Loucy (cell line): ENCODE data around the gene FHIT.

ENCODE experiments used
- H2AFZ ChIP-seq: fragments of 200-600 bp; sonication (generic); 2 replicates; pipeline ENCODE4 v1.6.0; 2016; ENCODE audit warnings: antibody characterized with exemption, mild to moderate bottlenecking, low read length, moderate library complexity
- H3F3A ChIP-seq: fragments of 200-600 bp; 2 replicates; pipeline ENCODE4 v1.6.0; 2016; ENCODE audit warnings: antibody characterized with exemption, low read depth, mild to moderate bottlenecking
- H3K27me3 ChIP-seq: fragments of 200-600 bp; sonication (generic); 2 replicates; pipeline ENCODE4 v1.6.1; 2014; ENCODE audit warnings: low read length, mild to moderate bottlenecking; ENCODE audit not compliant: insufficient read depth, poor library complexity, severe bottlenecking
- H3K36me3 ChIP-seq: fragments of 200-600 bp; sonication (generic); 2 replicates; pipeline ENCODE4 v1.6.1; 2016; ENCODE audit warnings: low read length; ENCODE audit not compliant: insufficient read depth
- H3K4me1 ChIP-seq: fragments of 200-600 bp; sonication (generic); 2 replicates; pipeline ENCODE4 v1.5.1; 2014; ENCODE audit warnings: low read length, mild to moderate bottlenecking; ENCODE audit not compliant: insufficient read depth, poor library complexity, severe bottlenecking
- H3K4me2 ChIP-seq: fragments of 200-600 bp; sonication (generic); 2 replicates; pipeline ENCODE4 v1.6.0; 2014; ENCODE audit warnings: antibody characterized with exemption, low read length, low read depth, mild to moderate bottlenecking; ENCODE audit not compliant: poor library complexity, severe bottlenecking
- H3K4me3 ChIP-seq: fragments of 200-600 bp; sonication (generic); 2 replicates; pipeline ENCODE4 v1.5.1; 2014; ENCODE audit warnings: low read length, mild to moderate bottlenecking, mixed read lengths; ENCODE audit not compliant: poor library complexity, severe bottlenecking
- H3K79me2 ChIP-seq: fragments of 200-600 bp; sonication (generic); 2 replicates; pipeline ENCODE4 v1.6.1; 2014; ENCODE audit warnings: low read length; ENCODE audit not compliant: insufficient read depth
- H3K9ac ChIP-seq: fragments of 200-600 bp; sonication (generic); 2 replicates; pipeline ENCODE4 v1.6.0; 2014; ENCODE audit warnings: mild to moderate bottlenecking, low read depth, low read length, moderate library complexity; ENCODE audit not compliant: poor library complexity, severe bottlenecking
- H3K9me2 ChIP-seq: fragments of 200-600 bp; sonication (generic); replicated peaks from 2 replicates; pipeline ENCODE4 v1.6.1; 2016; ENCODE audit warnings: low read depth, low read length, mixed read lengths
- H3K9me3 ChIP-seq: fragments of 200-600 bp; sonication (generic); 2 replicates; pipeline ENCODE4 v1.6.1; 2014; ENCODE audit warnings: mild to moderate bottlenecking, antibody characterized with exemption, low read length, low read depth; ENCODE audit not compliant: insufficient read depth
- H4K20me1 ChIP-seq: fragments of 200-600 bp; sonication (generic); 2 replicates; pipeline ENCODE4 v1.6.0; 2014; ENCODE audit warnings: antibody characterized with exemption, low read length, mild to moderate bottlenecking; ENCODE audit not compliant: insufficient read depth, poor library complexity, severe bottlenecking
- EZH2phosphoT487 ChIP-seq: fragments of 200-600 bp; IDR thresholded peaks from 2 replicates; pipeline ENCODE4 v1.6.1; 2018; ENCODE audit warnings: antibody characterized with exemption, mild to moderate bottlenecking, moderate library complexity, borderline replicate concordance
- TF ChIP-seq, protein P1 (sequence below): fragments of 200-600 bp; sonication (generic); conservative IDR thresholded peaks from 2 replicates; pipeline ENCODE4 v1.5.1; 2014; ENCODE audit warnings: mild to moderate bottlenecking, antibody characterized with exemption, low read length

Gene FHIT

DNA sequence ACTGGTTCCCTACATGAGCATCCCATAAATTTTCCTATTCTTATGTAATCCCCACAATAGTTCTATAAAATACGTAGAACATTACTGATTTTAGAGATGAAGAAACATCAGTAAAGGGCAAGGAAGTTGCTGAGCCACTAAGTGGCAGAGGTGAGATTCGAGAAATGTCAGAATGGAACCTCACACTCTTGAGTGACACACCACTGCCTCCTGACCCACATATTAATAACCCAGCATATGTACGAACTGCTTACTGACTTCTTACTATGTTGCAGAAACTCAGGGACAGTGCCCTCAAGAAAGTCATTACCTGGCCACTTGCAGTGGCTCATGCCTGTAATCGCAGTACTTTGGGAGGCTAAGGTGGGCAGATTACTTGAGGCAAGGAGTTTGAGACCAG, 1022.4 kb downstream of the FHIT start:
- Histone ChIP-seq H3K4me3 (no peak overlapping the region), H3K36me3 (no peaks in the 10 kb centered on the region), H3K4me1 (peaks cover 5% of the 10 kb centered on the region), H3K4me2 (no peak overlapping the region), H3K9ac (no peak overlapping the region), H3K9me3 (no peaks in the 10 kb centered on the region), H3K9me2 (no peaks in the 10 kb centered on the region), H2AFZ (no peak overlapping the region), H3K27me3 (no peaks in the 10 kb centered on the region), H3K79me2 (no peaks in the 10 kb centered on the region), H4K20me1 (no peaks in the 10 kb centered on the region), H3F3A (no peaks in the 10 kb centered on the region)
- TF ChIP-seq, protein P1, sequence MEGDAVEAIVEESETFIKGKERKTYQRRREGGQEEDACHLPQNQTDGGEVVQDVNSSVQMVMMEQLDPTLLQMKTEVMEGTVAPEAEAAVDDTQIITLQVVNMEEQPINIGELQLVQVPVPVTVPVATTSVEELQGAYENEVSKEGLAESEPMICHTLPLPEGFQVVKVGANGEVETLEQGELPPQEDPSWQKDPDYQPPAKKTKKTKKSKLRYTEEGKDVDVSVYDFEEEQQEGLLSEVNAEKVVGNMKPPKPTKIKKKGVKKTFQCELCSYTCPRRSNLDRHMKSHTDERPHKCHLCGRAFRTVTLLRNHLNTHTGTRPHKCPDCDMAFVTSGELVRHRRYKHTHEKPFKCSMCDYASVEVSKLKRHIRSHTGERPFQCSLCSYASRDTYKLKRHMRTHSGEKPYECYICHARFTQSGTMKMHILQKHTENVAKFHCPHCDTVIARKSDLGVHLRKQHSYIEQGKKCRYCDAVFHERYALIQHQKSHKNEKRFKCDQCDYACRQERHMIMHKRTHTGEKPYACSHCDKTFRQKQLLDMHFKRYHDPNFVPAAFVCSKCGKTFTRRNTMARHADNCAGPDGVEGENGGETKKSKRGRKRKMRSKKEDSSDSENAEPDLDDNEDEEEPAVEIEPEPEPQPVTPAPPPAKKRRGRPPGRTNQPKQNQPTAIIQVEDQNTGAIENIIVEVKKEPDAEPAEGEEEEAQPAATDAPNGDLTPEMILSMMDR: no peak
- TF ChIP-seq EZH2phosphoT487: no peak

DNA sequence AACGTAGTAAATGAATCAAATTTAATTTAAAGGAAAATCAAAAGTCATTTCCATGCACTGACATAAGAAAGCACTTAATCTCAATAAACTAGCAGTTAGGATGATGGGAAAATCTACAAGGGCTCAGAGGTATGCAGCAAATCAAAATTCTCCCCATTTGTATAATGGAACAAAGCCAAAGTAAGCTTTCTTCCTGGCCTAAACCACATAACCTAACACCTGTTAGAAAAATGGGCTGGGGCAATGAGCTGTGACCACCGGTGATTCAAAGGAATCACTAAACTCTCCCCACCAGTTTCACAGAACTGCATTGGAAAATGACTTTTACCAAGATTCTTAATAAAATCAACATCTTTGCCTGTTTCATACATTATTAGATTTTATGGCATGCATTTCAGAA, 1024.3 kb downstream of the FHIT start:
- Histone ChIP-seq H3F3A (no peaks in the 10 kb centered on the region), H3K27me3 (no peaks in the 10 kb centered on the region), H3K4me2 (no peak overlapping the region), H4K20me1 (no peaks in the 10 kb centered on the region), H3K9ac (no peak overlapping the region), H3K79me2 (no peaks in the 10 kb centered on the region), H3K4me1 (peaks cover 5% of the 10 kb centered on the region), H2AFZ (no peak overlapping the region), H3K9me2 (no peaks in the 10 kb centered on the region), H3K4me3 (no peak overlapping the region), H3K9me3 (no peaks in the 10 kb centered on the region), H3K36me3 (no peaks in the 10 kb centered on the region)
- no peak for TF ChIP-seq EZH2phosphoT487
- TF ChIP-seq, protein P1: no peak

DNA sequence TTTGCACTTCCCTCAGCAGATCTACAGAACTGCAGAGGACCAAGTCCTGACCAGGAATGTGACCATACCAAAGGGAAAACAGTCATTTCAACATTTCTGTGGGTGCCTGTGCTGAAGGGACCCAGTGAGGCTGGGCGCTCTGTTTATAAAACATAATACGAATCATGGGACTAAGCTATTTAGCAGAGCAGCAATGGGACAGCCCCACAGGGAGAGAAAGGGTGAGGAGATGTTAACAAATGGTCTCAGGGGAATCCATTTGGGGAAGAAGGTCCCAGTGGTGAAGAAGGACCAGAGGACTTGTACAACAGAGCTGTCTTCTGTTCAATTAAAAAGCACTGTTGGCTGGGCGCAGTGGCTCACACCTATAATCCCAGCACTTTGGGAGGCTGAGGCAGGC, 1025.4 kb downstream of the FHIT start:
- Histone ChIP-seq H2AFZ (no peak overlapping the region), H3K9ac (no peak overlapping the region), H3K4me3 (no peak overlapping the region), H3K27me3 (no peaks in the 10 kb centered on the region), H3K4me2 (no peak overlapping the region), H3F3A (no peaks in the 10 kb centered on the region), H3K79me2 (no peaks in the 10 kb centered on the region), H3K4me1 (peaks cover 5% of the 10 kb centered on the region), H3K36me3 (no peaks in the 10 kb centered on the region), H3K9me3 (no peaks in the 10 kb centered on the region), H4K20me1 (no peaks in the 10 kb centered on the region), H3K9me2 (no peaks in the 10 kb centered on the region)
- no peak for TF ChIP-seq EZH2phosphoT487
- TF ChIP-seq, protein P1: no peak
